ENCODE data around the gene ADCY6. TPM values are rescaled to one million over a fixed set of nuclear protein-coding genes. Genes with fewer than 3 reads are reported as not detected.
"Not testable (repeated sequence)": the region's sequence is repeated elsewhere in the genome, so short reads cannot be mapped to it uniquely, and the experiment has no call there.

ADCY6 gene
- total and polyA plus RNA-seq, 7 experiments from 2014 or later, result 0.07 to 0.22 (median 0.08) TPM; not detected in 4

GRCh38 chr12:48719002-48719401 lies 69.9 kb downstream of the ADCY6 start:
- H3K4me3 ChIP-seq (ENCODE audit: low read length); CTCF ChIA-PET; ATAC-seq; H3K27me3 Mint-ChIP-seq; H3K27ac ChIP-seq (ENCODE audit: low read depth, low read length); H3K9me3 ChIP-seq (ENCODE audit: control insufficient read depth in 2 of 3, low read length in 3 of 3); DNase-seq; H3K36me3 ChIP-seq (ENCODE audit: control insufficient read depth in 2 of 3, insufficient read depth in 3 of 3, low read length in 3 of 3); H3K27me3 ChIP-seq (ENCODE audit: control insufficient read depth in 2 of 2, insufficient read depth in 2 of 2, low read length in 2 of 2): not testable (repeated sequence)
- peaks cover 11 to 34% (median 26%) of the 10 kb centered on the region in 7 donors for H3K4me1 Mint-ChIP-seq
- H3K9me3 Mint-ChIP-seq, result peaks cover 0 to 26% (median 14%) of the 10 kb centered on the region in 11 donors
- peaks cover 8 to 31% (median 20%) of the 10 kb centered on the region in 5 donors for H3K36me3 Mint-ChIP-seq
- POLR2A ChIA-PET, result interaction anchor here (0.6 kb wide), 1 partner anchor 1612 kb away, joined by 3 read pairs; no protein-coding TSS in a partner anchor
- peak overlapping the region in 1 of 10 donors; percentile 36 for H3K4me3 Mint-ChIP-seq
- H3K27ac Mint-ChIP-seq, result peak overlapping the region in 2 of 9 donors; percentile 74 to 99
- intact Hi-C loops (cut with micrococcal nuclease), result loop anchor here (5.0 to 10.0 kb wide), 7 partner anchors 348 to 1126 kb away; partner anchors contain the start of genes ZNF641 (in 2 of the 2), ASB8 (in 1 of the 2), BCDIN3D (in 1 of the 2) and LMBR1L (in 1 of the 2)
- H3K4me1 ChIP-seq (ENCODE audit: control insufficient read depth in 2 of 2, insufficient read depth in 2 of 2, low read length in 2 of 2), result peaks cover 9 to 16% of the 10 kb centered on the region in 2 donors

- peaks cover 21 to 44% (median 36%) of the 10 kb centered on the region in 7 donors for H3K4me1 Mint-ChIP-seq
These were observed 71.6 kb downstream of the ADCY6 start for GRCh38 chr12:48717252-48717695.

GRCh38 chr12:48716493-48717251 lies 72.2 kb downstream of the ADCY6 start, which contains the start of gene CCNT1:
TSS of gene CCNT1 (minus strand) at chr12:48716707. CDS start at chr12:48716675, 32 bp downstream.
- Histone ChIP-seq H3K27ac (ENCODE audit: low read depth, low read length) (peak within 1 kb of the TSS; percentile 95), H3K36me3 (ENCODE audit: control insufficient read depth in 2 of 3, insufficient read depth in 3 of 3, low read length in 3 of 3) (peaks cover 0 to 17% (median 0%) of the 10 kb centered on the region in 3 experiments), H3K4me1 (ENCODE audit: control insufficient read depth in 2 of 2, insufficient read depth in 2 of 2, low read length in 2 of 2) (peaks cover 14 to 24% of the 10 kb centered on the region in 2 donors), H3K9me3 (ENCODE audit: control insufficient read depth in 2 of 3, low read length in 3 of 3) (peaks cover 0 to 5% (median 0%) of the 10 kb centered on the region in 3 experiments), H3K4me3 (ENCODE audit: low read length) (peak within 1 kb of the TSS; percentile 88), H3K27me3 (ENCODE audit: control insufficient read depth in 2 of 2, insufficient read depth in 2 of 2, low read length in 2 of 2) (no peaks in the 10 kb centered on the region)
- H3K27me3 Mint-ChIP-seq, result peaks cover 0 to 4% (median 0%) of the 10 kb centered on the region in 5 donors
- intact Hi-C loops (cut with micrococcal nuclease), result loop anchor here (1.0 to 10.0 kb wide), 17 partner anchors 34 to 1396 kb away; partner anchors contain the start of genes ASB8 (in 2 of the 2), DDX23 (in 2 of the 2), KANSL2 (in 2 of the 2) and SENP1 (in 2 of the 2)
- H3K27ac Mint-ChIP-seq, result peak within 1 kb of the TSS; percentile 95 to 99 (median 98)
- peaks cover 21 to 50% (median 37%) of the 10 kb centered on the region in 7 donors for H3K4me1 Mint-ChIP-seq
- peak within 1 kb of the TSS; percentile 89 to 98 (median 94) for H3K4me3 Mint-ChIP-seq
- DNase-seq, result peak; percentile 90 to 100 (median 99)
- peak; percentile 93 for ATAC-seq
- ChIA-PET CTCF (interaction anchor here (0.6 kb wide), 1 partner anchor 810 kb away, joined by 3 read pairs; no protein-coding TSS in a partner anchor), POLR2A (interaction anchor here (0.9 to 3.3 kb wide), 6 partner anchors 34 to 906 kb away, joined by 3 to 35 read pairs (median 6); partner anchors contain the start of genes KANSL2 and SENP1)
- H3K36me3 Mint-ChIP-seq, result peaks cover 18 to 42% (median 25%) of the 10 kb centered on the region in 5 donors
- peaks cover 0 to 26% (median 14%) of the 10 kb centered on the region in 11 donors for H3K9me3 Mint-ChIP-seq

More at GRCh38 chr12:48717252-48717695, 71.6 kb downstream of the ADCY6 start:
- H3K27me3 ChIP-seq (ENCODE audit: control insufficient read depth in 2 of 2, insufficient read depth in 2 of 2, low read length in 2 of 2), result no peaks in the 10 kb centered on the region
- peak overlapping the region; percentile 95 to 99 (median 98) for H3K27ac Mint-ChIP-seq
- H3K4me1 ChIP-seq (ENCODE audit: control insufficient read depth in 2 of 2, insufficient read depth in 2 of 2, low read length in 2 of 2), result peaks cover 14 to 24% of the 10 kb centered on the region in 2 donors
- peaks cover 18 to 39% (median 25%) of the 10 kb centered on the region in 5 donors for H3K36me3 Mint-ChIP-seq
- H3K36me3 ChIP-seq (ENCODE audit: control insufficient read depth in 2 of 3, insufficient read depth in 3 of 3, low read length in 3 of 3), result peaks cover 0 to 12% (median 0%) of the 10 kb centered on the region in 3 experiments
- H3K9me3 ChIP-seq (ENCODE audit: control insufficient read depth in 2 of 3, low read length in 3 of 3), result peaks cover 0 to 5% (median 0%) of the 10 kb centered on the region in 3 experiments
- no peak for ATAC-seq
- CTCF ChIA-PET, result no interaction called here
- POLR2A ChIA-PET, result interaction anchor here (0.5 to 2.4 kb wide), 2 partner anchors 44 to 518 kb away, joined by 3 to 6 read pairs; no protein-coding TSS in a partner anchor
- H3K27me3 Mint-ChIP-seq, result peaks cover 0 to 4% (median 0%) of the 10 kb centered on the region in 5 donors
- peak overlapping the region; percentile 89 to 98 (median 94) for H3K4me3 Mint-ChIP-seq
- no peak for DNase-seq
- peak overlapping the region; percentile 65 for H3K4me3 ChIP-seq (ENCODE audit: low read length)
- peak overlapping the region; percentile 95 for H3K27ac ChIP-seq (ENCODE audit: low read depth, low read length)
- H3K9me3 Mint-ChIP-seq, result peaks cover 0 to 26% (median 14%) of the 10 kb centered on the region in 11 donors
- intact Hi-C loops (cut with micrococcal nuclease), result loop anchor here (2.0 to 10.0 kb wide), 10 partner anchors 350 to 1396 kb away; partner anchors contain the start of genes ZNF641 (in 2 of the 2), ASB8 (in 1 of the 2), BCDIN3D (in 1 of the 2) and COX14 (in 1 of the 2)

Small RNAs within 50 kb of the gene (microRNA-seq; reads per million reads assigned to microRNA genes)
- not detected for gene MIR4701 (ENCODE audit: borderline microRNAs expressed)

Other genes starting within 250 kb of the ADCY6 start
- not detected for gene LALBA, start 219.0 kb downstream of the ADCY6 start, total RNA-seq
- not detected for gene LALBA, start 219.0 kb downstream of the ADCY6 start, polyA plus RNA-seq
- 100 to 1,000 TPM in 1 of 5 experiments, 10 to 100 TPM in 4; 37.5 to 117 (median 74.4) TPM for gene KANSL2, start 106.9 kb downstream of the ADCY6 start, total RNA-seq
- gene KANSL2, start 106.9 kb downstream of the ADCY6 start, polyA plus RNA-seq, result 10 to 100 TPM; 33.4 to 50.8 TPM
- 100 to 1,000 TPM in 1 of 5 experiments, 10 to 100 TPM in 4; 62.5 to 127 (median 76.6) TPM for gene CCNT1, start 72.4 kb downstream of the ADCY6 start, total RNA-seq
- 10 to 100 TPM; 11.7 to 23.8 TPM for gene CCNT1, start 72.4 kb downstream of the ADCY6 start, polyA plus RNA-seq
- 10 to 100 TPM in 1 of 5 experiments, 1 to 10 TPM in 4; 2.2 to 14.7 (median 5.5) TPM for gene CACNB3, start 29.4 kb upstream of the ADCY6 start, total RNA-seq
- gene CACNB3, start 29.4 kb upstream of the ADCY6 start, polyA plus RNA-seq, result 1 to 10 TPM in 1 of 2 donors, under 1 TPM in 1; 0.89 to 1.5 TPM
- gene DDX23, start 63.1 kb upstream of the ADCY6 start, total RNA-seq, result 100 to 1,000 TPM in 3 of 5 experiments, 10 to 100 TPM in 2; 84.0 to 160 (median 127) TPM
- gene DDX23, start 63.1 kb upstream of the ADCY6 start, polyA plus RNA-seq, result 10 to 100 TPM; 32.8 to 65.6 TPM
- gene RND1, start 76.8 kb upstream of the ADCY6 start, total RNA-seq, result 10 to 100 TPM in 1 of 5 experiments, 1 to 10 TPM in 4; 1.1 to 13.5 (median 2.3) TPM
- gene RND1, start 76.8 kb upstream of the ADCY6 start, polyA plus RNA-seq, result under 1 TPM; 0.17 to 0.94 TPM
- gene FKBP11, start 136.4 kb upstream of the ADCY6 start, total RNA-seq, result 10 to 100 TPM; 40.3 to 55.7 (median 48.5) TPM
- gene FKBP11, start 136.4 kb upstream of the ADCY6 start, polyA plus RNA-seq, result 10 to 100 TPM; 74.2 to 83.7 TPM
- gene ARF3, start 168.4 kb upstream of the ADCY6 start, total RNA-seq, result 100 to 1,000 TPM in 1 of 5 experiments, 10 to 100 TPM in 4; 48.7 to 137 (median 56.1) TPM
- 10 to 100 TPM; 15.9 to 21.9 TPM for gene ARF3, start 168.4 kb upstream of the ADCY6 start, polyA plus RNA-seq
- gene WNT10B, start 182.6 kb upstream of the ADCY6 start, total RNA-seq, result 10 to 100 TPM in 1 of 5 experiments, 1 to 10 TPM in 4; 1.8 to 10.7 (median 7.5) TPM
- under 1 TPM; 0.07 to 0.15 TPM for gene WNT10B, start 182.6 kb upstream of the ADCY6 start, polyA plus RNA-seq
- 1 to 10 TPM in 1 of 5 experiments, under 1 TPM in 3, not detected in 1; 0.30 to 1.5 (median 0.49) TPM for gene WNT1, start 189.2 kb upstream of the ADCY6 start, total RNA-seq
- under 1 TPM in 1 of 2 donors, not detected in 1; 0.24 TPM for gene WNT1, start 189.2 kb upstream of the ADCY6 start, polyA plus RNA-seq
- gene DDN, start 210.3 kb upstream of the ADCY6 start, total RNA-seq, result under 1 TPM in 3 of 5 experiments, not detected in 2; 0.19 to 0.71 (median 0.27) TPM
- not detected for gene DDN, start 210.3 kb upstream of the ADCY6 start, polyA plus RNA-seq
- gene PRKAG1, start 229.7 kb upstream of the ADCY6 start, total RNA-seq, result 10 to 100 TPM; 34.0 to 74.4 (median 50.6) TPM
- gene PRKAG1, start 229.7 kb upstream of the ADCY6 start, polyA plus RNA-seq, result 10 to 100 TPM; 39.4 to 49.6 TPM